Activated CD8-positive, alpha-beta T cell treated with anti-CD3 and anti-CD28 coated beads for 36 hours (primary cell): ENCODE results near the gene LAMC3. TPM values are rescaled to one million over a fixed set of nuclear protein-coding genes. Genes with fewer than 3 reads are reported as not detected.

Experiments used
- ATAC-seq: fragments of 200-7000 bp; cut with Tn5 transposase; one replicate; pipeline ENCODE4 v1.10.0; 2021; ENCODE audit warnings: mild to moderate bottlenecking, moderate library complexity
- CTCF ChIA-PET: fragments of 350-600 bp; sonication (Branson Sonifier 250); formaldehyde crosslinking; loops from one replicate; lab custom pipeline; 2021; ENCODE audit warnings: antibody characterized with exemption; lab: Charles Lee
- POLR2A ChIA-PET: fragments of 350-600 bp; sonication (Branson Sonifier 250); formaldehyde crosslinking; loops from one replicate; lab custom pipeline; 2021; ENCODE audit warnings: antibody characterized with exemption; lab: Charles Lee
- DNase-seq: peaks from one replicate; pipeline ENCODE4 v3.0.0-alpha.2; 2020
- H3K27ac Mint-ChIP-seq: one replicate; pipeline ENCODE4 v1.8.0; 2021; ENCODE audit warnings: mild to moderate bottlenecking, mixed read lengths
- H3K27me3 Mint-ChIP-seq: one replicate; pipeline ENCODE4 v1.8.0; 2021; ENCODE audit warnings: mixed read lengths
- H3K36me3 Mint-ChIP-seq: one replicate; pipeline ENCODE4 v1.8.0; 2021; ENCODE audit warnings: low read depth, mixed read lengths
- H3K4me1 Mint-ChIP-seq: one replicate; pipeline ENCODE4 v1.8.0; 2021; ENCODE audit warnings: low read depth, mixed read lengths
- H3K4me3 Mint-ChIP-seq: one replicate; pipeline ENCODE4 v1.8.0; 2021; ENCODE audit warnings: mild to moderate bottlenecking, moderate library complexity, mixed read lengths
- H3K9me3 Mint-ChIP-seq: one replicate; pipeline ENCODE4 v1.8.0; 2021; ENCODE audit warnings: mixed read lengths
- intact Hi-C: fragments of 100-400 bp; cut with micrococcal nuclease; formaldehyde crosslinking; loops from one replicate; pipeline ENCODE4 v1.10.0; 2022
- total RNA-seq, 2 experiments: library from RNA; stranded (reverse); gene quantifications; one replicate each; pipeline ENCODE4 v1.2.3, GENCODE V29; 2021
- TF ChIP-seq, protein P1 (sequence below): fragments of 200-600 bp; IDR thresholded peaks from one replicate; pipeline ENCODE4 v1.8.0; 2022; ENCODE audit warnings: antibody characterized with exemption, mild to moderate bottlenecking

Gene LAMC3
- total RNA-seq, 2 experiments from 2014 or later: 0.09 to 0.43 TPM

DNA sequence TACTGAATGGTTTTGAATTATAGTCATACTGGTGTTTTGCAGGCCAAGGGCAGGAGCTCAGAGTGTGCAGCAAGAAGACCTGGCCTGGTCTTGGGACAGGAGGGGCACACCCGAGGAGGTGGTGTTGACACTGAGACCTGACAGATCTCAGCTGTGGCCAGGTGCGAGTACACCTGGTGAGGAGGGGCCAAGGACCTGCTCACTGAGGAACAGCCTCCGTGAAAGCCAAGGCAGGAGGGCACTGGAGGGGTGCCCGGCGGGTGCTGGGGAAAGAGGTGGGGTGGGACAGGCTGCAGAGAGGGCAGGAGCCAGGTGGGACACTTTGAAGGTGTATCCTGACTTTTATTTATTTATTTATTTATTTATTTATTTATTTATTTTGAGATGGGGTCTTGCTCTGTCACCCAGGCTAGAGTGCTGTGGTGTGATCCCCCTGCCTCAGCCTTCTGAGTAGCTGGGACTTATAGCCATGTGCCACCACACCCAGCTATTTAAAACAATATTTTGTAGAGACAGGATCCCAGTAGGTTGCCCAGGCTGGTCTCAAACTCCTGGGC lies 23.3 kb upstream of the LAMC3 start:
- CTCF ChIA-PET: interaction anchor here (1.7 to 1.8 kb wide), 2 partner anchors 12 to 61 kb away, joined by 5 to 6 read pairs; no protein-coding TSS in a partner anchor
- H3K27ac Mint-ChIP-seq: no peak overlapping the region

DNA sequence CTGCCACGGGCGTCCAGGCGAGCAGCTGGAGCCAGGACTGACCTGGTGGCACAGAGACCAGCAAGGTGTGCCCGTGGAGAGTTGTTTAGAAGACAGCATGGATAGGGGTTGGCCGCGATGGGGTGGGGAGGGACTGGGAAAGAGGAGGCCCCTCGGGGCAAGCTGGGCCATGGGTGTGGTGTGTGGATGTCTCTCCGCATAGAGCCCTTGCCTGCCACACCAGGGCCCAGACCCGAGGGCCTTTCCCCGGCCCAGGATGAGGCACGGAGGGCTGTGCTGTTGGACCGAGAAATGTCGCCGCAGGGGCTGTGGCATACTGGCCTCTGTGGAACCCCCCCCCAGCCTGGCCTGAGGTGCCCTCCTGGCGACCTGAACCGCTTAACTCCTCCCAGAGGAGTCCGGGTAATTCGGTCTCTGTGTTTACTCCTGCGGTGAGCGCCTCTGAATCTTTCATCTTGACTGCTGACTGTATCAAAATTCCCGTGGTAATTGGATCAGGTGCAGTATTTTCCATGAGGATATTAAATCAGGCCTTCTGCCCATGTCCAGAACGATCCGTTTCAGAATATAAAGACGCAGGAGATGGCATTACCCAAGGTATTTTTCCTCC lies 22.5 kb upstream of the LAMC3 start:
- intact Hi-C loops: no loop called here
- DNase-seq (no peak), ATAC-seq (no peak)
- Mint-ChIP-seq H3K27ac (no peak overlapping the region), H3K4me3 (no peak overlapping the region), H3K27me3 (no peaks in the 10 kb centered on the region), H3K4me1 (no peaks in the 10 kb centered on the region), H3K36me3 (no peaks in the 10 kb centered on the region), H3K9me3 (no peaks in the 10 kb centered on the region)
- TF ChIP-seq, protein P1, sequence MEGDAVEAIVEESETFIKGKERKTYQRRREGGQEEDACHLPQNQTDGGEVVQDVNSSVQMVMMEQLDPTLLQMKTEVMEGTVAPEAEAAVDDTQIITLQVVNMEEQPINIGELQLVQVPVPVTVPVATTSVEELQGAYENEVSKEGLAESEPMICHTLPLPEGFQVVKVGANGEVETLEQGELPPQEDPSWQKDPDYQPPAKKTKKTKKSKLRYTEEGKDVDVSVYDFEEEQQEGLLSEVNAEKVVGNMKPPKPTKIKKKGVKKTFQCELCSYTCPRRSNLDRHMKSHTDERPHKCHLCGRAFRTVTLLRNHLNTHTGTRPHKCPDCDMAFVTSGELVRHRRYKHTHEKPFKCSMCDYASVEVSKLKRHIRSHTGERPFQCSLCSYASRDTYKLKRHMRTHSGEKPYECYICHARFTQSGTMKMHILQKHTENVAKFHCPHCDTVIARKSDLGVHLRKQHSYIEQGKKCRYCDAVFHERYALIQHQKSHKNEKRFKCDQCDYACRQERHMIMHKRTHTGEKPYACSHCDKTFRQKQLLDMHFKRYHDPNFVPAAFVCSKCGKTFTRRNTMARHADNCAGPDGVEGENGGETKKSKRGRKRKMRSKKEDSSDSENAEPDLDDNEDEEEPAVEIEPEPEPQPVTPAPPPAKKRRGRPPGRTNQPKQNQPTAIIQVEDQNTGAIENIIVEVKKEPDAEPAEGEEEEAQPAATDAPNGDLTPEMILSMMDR: no peak
- ChIA-PET CTCF (interaction anchor here (1.5 kb wide), 1 partner anchor 60 kb away, joined by 3 read pairs; no protein-coding TSS in a partner anchor), POLR2A (no interaction called here)

More for the DNA sequence above, 23.3 kb upstream of the LAMC3 start:
- intact Hi-C loops: no loop called here
- no peaks in the 10 kb centered on the region for H3K4me1 Mint-ChIP-seq
- POLR2A ChIA-PET: no interaction called here
- ATAC-seq (no peak), DNase-seq (no peak)
- no peaks in the 10 kb centered on the region for H3K36me3 Mint-ChIP-seq
- TF ChIP-seq, protein P1: no peak
- H3K9me3 Mint-ChIP-seq: no peaks in the 10 kb centered on the region
- H3K4me3 Mint-ChIP-seq: no peak overlapping the region
- H3K27me3 Mint-ChIP-seq: peaks cover 2% of the 10 kb centered on the region

DNA sequence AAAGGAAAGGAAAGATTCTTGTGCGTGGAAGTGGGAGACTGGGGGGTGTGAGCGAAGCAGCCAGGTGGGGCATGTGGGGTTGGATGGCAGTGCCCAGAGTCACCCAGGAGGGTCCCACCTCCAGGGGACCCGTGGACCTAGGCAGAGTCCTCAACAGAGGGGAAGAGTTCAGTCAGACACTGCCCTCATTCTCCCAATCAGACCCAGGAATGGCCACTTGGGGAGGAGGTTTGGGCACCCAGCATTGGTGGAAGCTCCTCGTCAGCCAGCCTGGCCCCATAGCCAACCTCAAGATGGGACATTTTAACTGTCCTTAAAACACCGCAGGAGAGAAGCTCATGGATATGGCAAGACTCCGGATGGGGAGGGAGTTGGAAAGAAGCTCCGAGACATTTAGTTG lies 21.9 kb upstream of the LAMC3 start:
- no peak for DNase-seq
- Mint-ChIP-seq H3K4me1 (no peaks in the 10 kb centered on the region), H3K9me3 (no peaks in the 10 kb centered on the region), H3K4me3 (no peak overlapping the region), H3K27me3 (no peaks in the 10 kb centered on the region), H3K36me3 (no peaks in the 10 kb centered on the region), H3K27ac (no peak overlapping the region)
- intact Hi-C loops: no loop called here
- no peak for ATAC-seq
- POLR2A ChIA-PET: no interaction called here
- TF ChIP-seq, protein P1: no peak
- CTCF ChIA-PET: interaction anchor here (1.5 kb wide), 1 partner anchor 59 kb away, joined by 3 read pairs; no protein-coding TSS in a partner anchor

DNA sequence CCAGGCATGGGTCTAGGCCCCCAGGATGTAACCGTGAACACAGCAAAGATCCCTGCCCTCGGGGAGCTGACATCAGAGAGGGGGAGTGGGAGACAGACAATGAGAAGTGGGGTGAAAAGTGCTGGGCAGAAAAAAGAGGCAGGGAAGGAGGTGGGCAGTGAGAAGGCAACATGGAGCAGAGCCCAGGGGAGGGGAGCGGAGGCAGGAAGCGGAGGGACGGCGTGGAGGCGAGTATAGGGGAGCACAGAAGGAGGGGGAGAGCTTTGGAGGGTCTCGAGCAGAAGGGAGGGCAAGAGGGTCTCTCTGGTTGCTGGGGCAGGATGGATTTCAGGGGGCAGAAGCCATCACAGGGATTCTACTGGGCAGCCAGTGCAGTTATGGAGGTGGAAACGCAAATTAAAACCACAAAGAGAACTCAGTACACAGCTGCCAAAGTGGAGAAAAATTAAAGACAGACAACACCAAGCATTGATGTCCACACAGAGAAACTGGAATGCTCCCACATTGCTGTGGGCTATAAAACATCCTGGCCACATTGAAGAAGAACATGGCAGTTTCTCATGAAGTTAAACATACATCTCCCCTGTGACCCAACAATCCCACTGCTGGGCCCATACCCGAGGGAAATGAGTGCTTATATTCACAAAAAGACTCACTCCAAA lies 21.1 kb upstream of the LAMC3 start:
- Mint-ChIP-seq H3K4me3 (no peak overlapping the region), H3K27ac (no peak overlapping the region), H3K36me3 (no peaks in the 10 kb centered on the region), H3K27me3 (no peaks in the 10 kb centered on the region), H3K4me1 (no peaks in the 10 kb centered on the region), H3K9me3 (no peaks in the 10 kb centered on the region)
- ChIA-PET CTCF (interaction anchor here (1.5 kb wide), 1 partner anchor 58 kb away, joined by 3 read pairs; no protein-coding TSS in a partner anchor), POLR2A (no interaction called here)
- ATAC-seq: no peak
- no peak for DNase-seq
- TF ChIP-seq, protein P1: no peak
- intact Hi-C loops: no loop called here

DNA sequence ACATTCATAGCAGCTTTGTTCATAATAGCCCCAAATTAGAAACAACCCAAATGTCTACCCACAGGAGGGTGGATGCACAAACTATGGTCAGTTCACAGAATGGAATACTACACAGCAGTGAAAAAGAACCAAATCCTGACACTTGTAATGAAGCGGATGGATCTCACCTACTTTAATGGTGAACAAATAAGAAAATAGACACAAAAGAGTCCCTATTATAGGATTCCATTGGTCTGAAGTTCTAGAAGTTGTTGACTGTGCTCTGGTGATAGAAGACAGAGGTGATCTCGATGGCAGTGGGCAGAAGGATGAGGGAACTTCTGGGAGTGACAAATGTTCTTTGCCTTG lies 20.6 kb upstream of the LAMC3 start:
- H3K27me3 Mint-ChIP-seq: no peaks in the 10 kb centered on the region
- ATAC-seq: no peak
- H3K4me3 Mint-ChIP-seq: no peak overlapping the region
- TF ChIP-seq, protein P1: no peak
- no peak for DNase-seq
- H3K4me1 Mint-ChIP-seq: no peaks in the 10 kb centered on the region
- no peaks in the 10 kb centered on the region for H3K36me3 Mint-ChIP-seq
- ChIA-PET POLR2A (no interaction called here), CTCF (no interaction called here)
- no peaks in the 10 kb centered on the region for H3K9me3 Mint-ChIP-seq
- intact Hi-C loops: no loop called here
- H3K27ac Mint-ChIP-seq: no peak overlapping the region
